HG03139 (cell line): ENCODE measurements around the gene IFIT5.
"Not testable (repeated sequence)": the region's sequence is repeated elsewhere in the genome, so short reads cannot be mapped to it uniquely, and the experiment has no call there.

Source experiments
- ATAC-seq: cut with Tn5 transposase; IDR thresholded peaks from one replicate; pipeline ENCODE4 v1.9.1; 2021; ENCODE audit not compliant: unreplicated experiment

IFIT5 gene

GRCh38 chr10:89391907-89392756 is 22.2 kb upstream of the IFIT5 start, which contains the start of gene IFIT1:
TSS of gene IFIT1 (plus strand) at chr10:89392623. CDS start at chr10:89392713, 90 bp downstream.
- ATAC-seq, result peak; percentile 83

- no peak for ATAC-seq
Observed at GRCh38 chr10:89392974-89393373, 21.4 kb upstream of the IFIT5 start.

DNA sequence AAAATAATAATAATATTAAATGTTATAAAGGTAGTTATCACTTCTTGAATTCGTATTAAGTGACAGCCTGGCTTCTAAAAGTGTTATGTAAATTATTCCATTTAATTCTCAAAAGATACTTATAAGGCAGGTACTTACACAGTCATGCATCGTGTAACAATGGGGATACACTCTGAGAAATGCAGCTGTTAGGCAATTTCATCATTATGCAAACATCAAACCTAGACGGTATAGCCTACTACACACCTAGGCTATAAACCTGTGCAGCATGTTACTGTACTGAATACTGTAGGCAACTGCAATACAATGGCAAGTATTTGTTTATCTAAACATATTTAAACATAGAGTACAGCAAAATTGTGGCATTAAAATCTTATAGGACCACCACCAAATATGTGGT is 20.5 kb upstream of the IFIT5 start:
- no peak for ATAC-seq

DNA sequence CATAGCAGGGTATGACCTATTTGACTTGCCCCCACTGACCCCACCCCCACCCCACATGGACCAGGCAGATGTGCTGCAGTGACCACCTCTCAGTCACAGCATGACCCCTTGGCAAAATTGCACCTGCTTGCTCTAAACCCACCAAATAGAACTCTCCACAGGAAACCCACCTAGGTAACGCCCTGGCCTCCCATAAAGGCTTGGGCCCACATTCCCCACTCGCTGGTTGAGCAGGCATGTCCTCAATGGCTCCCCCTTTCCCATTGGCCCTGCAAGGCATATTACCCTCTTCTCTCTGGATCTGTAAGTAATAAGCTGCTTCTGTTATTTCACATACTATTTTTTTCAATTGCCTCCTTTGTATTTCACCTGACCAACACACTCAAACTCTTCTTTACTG is 19.2 kb upstream of the IFIT5 start:
- no peak for ATAC-seq

DNA sequence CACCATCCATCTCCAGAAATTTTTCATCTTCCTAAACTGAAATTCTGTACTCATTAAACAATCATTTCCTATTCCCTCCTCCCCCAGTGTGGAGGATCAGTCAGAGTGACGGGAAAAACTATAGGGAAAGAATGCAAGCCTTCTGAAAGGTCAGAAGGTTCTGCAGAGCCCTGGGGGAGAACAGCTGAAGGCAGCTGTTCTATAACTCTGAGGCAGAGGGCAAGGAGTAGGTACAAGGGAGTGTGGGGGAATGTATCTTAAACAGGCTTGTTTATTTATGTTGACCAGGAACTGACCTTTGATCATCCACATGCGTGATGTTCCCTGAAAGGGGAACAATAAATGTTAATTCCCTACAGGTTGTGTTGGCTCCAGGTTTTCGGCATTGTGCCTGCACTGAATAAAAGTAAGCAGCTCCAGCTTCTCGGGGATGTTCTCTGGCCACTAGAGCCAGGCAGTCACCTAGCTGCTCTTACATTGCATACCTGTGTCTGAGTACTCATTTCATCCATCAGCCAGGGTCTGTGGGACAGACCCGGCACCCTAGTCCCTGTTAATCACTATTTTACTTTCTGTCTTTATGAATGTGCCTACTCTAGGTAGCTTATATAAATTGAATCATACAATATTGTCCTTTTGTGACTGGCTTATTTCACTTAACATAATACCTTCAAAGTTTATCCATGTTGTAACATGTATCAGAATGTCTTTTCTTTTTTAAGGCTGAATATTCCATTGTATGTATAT is 16.2 kb upstream of the IFIT5 start:
- ATAC-seq, result no peak

DNA sequence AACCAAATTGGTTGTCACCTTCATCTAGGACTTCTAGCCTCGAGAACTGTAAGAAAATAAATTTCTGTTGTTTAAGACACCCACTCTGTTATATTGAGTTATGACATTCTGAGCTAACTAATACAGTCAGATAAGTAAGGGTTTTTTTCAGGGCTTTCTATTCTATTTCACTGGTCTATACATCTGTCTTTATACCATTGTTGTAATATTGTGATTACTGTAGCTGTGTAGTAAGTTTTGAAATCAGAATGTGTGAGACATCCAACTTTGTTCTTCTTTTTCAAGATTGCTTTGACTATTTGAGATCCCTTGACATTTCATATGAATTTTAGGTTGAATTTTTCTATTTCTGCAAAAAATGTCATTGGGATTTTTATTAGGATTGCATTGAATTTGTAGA is 14.4 kb upstream of the IFIT5 start:
- no peak for ATAC-seq

GRCh38 chr10:89403043-89403442 is 11.3 kb upstream of the IFIT5 start:
- no peak for ATAC-seq

- ATAC-seq, result no peak
Observed at GRCh38 chr10:89404104-89405047, 10.0 kb upstream of the IFIT5 start.

DNA sequence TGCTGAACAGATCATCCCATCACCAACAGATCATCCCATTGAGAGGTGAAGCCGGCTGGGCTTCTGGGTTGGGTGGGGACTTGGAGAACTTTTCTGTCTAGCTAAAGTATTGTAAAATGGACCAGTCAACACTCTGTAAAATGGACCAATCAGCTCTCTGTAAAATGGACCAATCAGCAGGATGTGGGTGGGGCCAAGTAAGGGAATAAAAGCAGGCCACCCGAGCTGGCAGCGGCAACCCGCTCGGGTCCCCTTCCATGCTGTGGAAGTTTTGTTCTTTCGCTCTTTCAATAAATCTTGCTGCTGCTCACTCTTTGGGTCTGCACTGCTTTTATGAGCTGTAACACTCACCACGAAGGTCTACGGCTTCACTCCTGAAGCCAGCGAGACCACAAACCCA is 8.2 kb upstream of the IFIT5 start:
- not testable (repeated sequence) for ATAC-seq

- not testable (repeated sequence) for ATAC-seq
Observed at GRCh38 chr10:89407792-89408191, 6.6 kb upstream of the IFIT5 start.

GRCh38 chr10:89409282-89409681 is 5.1 kb upstream of the IFIT5 start:
- not testable (repeated sequence) for ATAC-seq

DNA sequence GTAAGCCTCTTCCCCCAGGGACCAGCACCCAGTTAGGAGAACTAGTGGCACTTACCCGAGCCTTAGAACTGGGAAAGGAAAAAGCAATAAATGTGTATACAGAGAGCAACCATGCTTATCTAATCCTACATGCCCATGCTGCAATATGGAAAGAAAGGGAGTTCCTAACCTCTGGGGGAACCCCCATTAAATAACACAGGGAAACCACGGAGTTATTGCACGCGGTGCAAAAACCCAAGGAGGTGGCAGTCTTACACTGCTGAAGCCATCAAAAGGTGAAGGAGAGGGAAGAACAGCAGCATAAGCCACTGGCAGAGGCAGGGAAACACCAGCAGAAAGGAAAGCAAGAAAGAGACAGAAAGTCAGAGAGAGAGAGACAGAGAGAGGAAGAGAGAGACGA is 3.8 kb upstream of the IFIT5 start:
- ATAC-seq, result not testable (repeated sequence)

- ATAC-seq, result not testable (repeated sequence)
Observed at GRCh38 chr10:89411135-89411534, 3.2 kb upstream of the IFIT5 start.

DNA sequence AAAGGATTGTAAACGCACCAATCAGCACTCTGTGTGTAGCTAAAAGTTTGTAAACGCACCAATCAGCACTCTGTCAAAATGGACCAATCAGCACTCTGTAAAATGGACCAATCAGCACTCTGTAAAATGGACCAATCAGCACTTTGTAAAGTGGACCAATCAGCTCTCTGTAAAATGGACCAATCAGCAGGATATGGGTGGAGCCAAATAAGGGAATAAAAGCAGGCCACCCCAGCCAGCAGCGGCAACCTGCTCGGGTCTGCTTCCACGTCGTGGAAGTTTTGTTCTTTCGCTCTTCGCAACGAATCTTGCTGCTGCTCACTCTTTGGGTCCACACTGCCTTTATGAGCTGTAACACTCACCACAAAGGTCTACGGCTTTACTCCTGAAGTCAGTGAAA is 2.1 kb upstream of the IFIT5 start:
- ATAC-seq, result not testable (repeated sequence)

DNA sequence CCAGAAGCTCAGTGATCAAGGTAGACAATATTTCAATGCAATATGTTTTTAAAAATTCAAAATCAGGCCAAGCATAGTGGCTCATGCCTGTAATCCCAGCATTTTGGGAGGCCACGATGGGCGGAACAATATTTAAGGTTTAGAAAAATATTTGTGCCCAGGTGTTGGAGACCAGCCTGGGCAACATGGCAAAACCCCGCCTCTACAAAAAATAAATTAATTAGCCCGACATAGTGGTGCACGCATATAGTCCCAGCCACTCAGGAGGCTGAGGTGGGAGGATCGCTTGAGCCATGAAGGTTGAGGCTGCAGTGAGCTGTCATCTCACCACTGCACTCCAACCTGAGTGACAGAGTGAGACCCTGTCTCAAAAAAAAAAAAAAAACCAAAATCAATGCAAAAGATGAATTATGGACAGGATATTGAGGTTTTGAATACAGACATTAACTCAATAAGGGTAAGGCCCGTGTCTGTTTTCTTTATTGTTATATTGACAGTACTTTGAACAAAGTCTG is 913 bp upstream of the IFIT5 start:
- no peak for ATAC-seq

GRCh38 chr10:89414879-89415821 is 782 bp downstream of the IFIT5 start:
- ATAC-seq, result peak; percentile 19

DNA sequence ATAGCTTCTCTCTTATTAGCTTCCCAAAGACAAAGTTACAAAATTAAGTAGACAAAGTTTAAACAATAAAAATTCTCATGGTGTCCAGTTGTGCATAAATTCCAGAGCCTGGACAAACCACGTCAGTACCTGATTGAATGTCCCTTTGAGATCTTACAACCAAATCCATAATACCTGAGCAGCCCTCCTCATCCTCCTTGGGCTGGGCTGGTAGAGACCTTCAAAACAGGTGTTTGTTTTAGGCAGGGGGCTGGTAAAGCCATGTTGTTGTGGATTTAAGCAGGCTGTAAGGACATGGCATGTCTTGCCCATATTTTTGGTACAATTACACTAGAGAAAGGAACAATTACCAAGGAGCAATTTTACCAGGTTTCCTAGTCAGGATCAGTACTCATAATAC is 2.1 kb downstream of the IFIT5 start:
- no peak for ATAC-seq

- no peak for ATAC-seq
Observed at GRCh38 chr10:89419548-89419947, 5.2 kb downstream of the IFIT5 start.

GRCh38 chr10:89421018-89421476 is 6.7 kb downstream of the IFIT5 start:
- ATAC-seq, result no peak

DNA sequence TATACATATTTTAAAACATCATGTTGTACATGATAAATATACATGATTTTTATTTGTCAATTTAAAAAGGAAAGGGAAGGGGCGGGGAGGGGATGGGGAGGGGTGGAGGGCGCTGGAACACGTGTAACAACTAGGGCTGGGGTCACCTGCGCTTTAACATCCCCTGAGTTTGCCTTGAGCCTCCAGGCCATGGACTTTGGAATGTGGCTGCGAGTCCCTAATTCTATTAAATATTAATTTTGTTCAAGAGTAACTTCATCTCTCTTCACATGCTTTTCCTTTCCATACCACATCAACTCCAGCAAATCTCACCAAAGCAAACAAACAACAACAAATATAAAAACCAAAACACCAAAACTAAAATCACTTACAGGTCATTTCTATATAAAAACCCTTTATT is 10.6 kb downstream of the IFIT5 start:
- no peak for ATAC-seq
